Measurements from ENCODE around the gene ZRANB3.

Gene ZRANB3

GRCh38 chr2:135226961-135227360 lies 304.1 kb downstream of the ZRANB3 start:
- TF ChIP-seq TAF1 (IDR thresholded peaks at IDR 0.05; ENCODE audit: borderline replicate concordance, insufficient read depth, low read length) (no peak), FOXP2 (optimal IDR thresholded peaks at IDR 0.05; ENCODE audit: borderline replicate concordance, extremely low read depth, extremely low read length, insufficient read depth) (no peak), SIN3A (IDR thresholded peaks at IDR 0.05; ENCODE audit: borderline replicate concordance, insufficient read depth, low read length) (no peak), POLR2AphosphoS5 (IDR thresholded peaks at IDR 0.05; ENCODE audit: low read depth, low read length) (no peak)
- TF ChIP-seq, protein P1, sequence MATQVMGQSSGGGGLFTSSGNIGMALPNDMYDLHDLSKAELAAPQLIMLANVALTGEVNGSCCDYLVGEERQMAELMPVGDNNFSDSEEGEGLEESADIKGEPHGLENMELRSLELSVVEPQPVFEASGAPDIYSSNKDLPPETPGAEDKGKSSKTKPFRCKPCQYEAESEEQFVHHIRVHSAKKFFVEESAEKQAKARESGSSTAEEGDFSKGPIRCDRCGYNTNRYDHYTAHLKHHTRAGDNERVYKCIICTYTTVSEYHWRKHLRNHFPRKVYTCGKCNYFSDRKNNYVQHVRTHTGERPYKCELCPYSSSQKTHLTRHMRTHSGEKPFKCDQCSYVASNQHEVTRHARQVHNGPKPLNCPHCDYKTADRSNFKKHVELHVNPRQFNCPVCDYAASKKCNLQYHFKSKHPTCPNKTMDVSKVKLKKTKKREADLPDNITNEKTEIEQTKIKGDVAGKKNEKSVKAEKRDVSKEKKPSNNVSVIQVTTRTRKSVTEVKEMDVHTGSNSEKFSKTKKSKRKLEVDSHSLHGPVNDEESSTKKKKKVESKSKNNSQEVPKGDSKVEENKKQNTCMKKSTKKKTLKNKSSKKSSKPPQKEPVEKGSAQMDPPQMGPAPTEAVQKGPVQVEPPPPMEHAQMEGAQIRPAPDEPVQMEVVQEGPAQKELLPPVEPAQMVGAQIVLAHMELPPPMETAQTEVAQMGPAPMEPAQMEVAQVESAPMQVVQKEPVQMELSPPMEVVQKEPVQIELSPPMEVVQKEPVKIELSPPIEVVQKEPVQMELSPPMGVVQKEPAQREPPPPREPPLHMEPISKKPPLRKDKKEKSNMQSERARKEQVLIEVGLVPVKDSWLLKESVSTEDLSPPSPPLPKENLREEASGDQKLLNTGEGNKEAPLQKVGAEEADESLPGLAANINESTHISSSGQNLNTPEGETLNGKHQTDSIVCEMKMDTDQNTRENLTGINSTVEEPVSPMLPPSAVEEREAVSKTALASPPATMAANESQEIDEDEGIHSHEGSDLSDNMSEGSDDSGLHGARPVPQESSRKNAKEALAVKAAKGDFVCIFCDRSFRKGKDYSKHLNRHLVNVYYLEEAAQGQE (IDR thresholded peaks at IDR 0.05; ENCODE audit: insufficient read depth in 1 of 2, low read depth in 2 of 2, low read length in 2 of 2), result no peak

DNA sequence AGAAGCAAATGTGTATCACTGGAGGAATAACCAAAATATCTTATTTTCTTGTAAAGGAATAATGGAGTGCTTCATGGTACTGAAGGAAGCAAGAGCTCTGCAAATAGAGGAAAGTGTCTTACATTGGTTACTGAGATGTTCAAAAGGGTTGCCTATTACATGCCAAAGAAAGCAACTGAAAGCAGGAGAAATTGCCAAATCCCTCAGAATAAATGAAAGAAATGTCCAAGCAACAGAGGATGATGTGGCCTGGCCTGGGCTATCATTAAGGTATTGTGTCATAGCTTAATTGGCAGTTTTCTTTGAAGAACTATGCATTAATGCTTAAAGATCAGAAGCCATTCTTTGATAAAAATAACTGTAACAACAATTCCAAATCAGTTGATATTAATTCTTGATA lies 305.2 kb downstream of the ZRANB3 start:
- TF ChIP-seq, protein P1 (IDR thresholded peaks at IDR 0.05; ENCODE audit: insufficient read depth in 1 of 2, low read depth in 2 of 2, low read length in 2 of 2), result no peak
- TF ChIP-seq POLR2AphosphoS5 (IDR thresholded peaks at IDR 0.05; ENCODE audit: low read depth, low read length) (no peak), TAF1 (IDR thresholded peaks at IDR 0.05; ENCODE audit: borderline replicate concordance, insufficient read depth, low read length) (no peak), FOXP2 (optimal IDR thresholded peaks at IDR 0.05; ENCODE audit: borderline replicate concordance, extremely low read depth, extremely low read length, insufficient read depth) (no peak), SIN3A (IDR thresholded peaks at IDR 0.05; ENCODE audit: borderline replicate concordance, insufficient read depth, low read length) (no peak)

- TF ChIP-seq POLR2AphosphoS5 (IDR thresholded peaks at IDR 0.05; ENCODE audit: low read depth, low read length) (no peak), SIN3A (IDR thresholded peaks at IDR 0.05; ENCODE audit: borderline replicate concordance, insufficient read depth, low read length) (no peak), TAF1 (IDR thresholded peaks at IDR 0.05; ENCODE audit: borderline replicate concordance, insufficient read depth, low read length) (no peak), FOXP2 (optimal IDR thresholded peaks at IDR 0.05; ENCODE audit: borderline replicate concordance, extremely low read depth, extremely low read length, insufficient read depth) (no peak)
- TF ChIP-seq, protein P1 (IDR thresholded peaks at IDR 0.05; ENCODE audit: insufficient read depth in 1 of 2, low read depth in 2 of 2, low read length in 2 of 2), result no peak
These were observed 311.8 kb downstream of the ZRANB3 start for GRCh38 chr2:135219226-135219625.

GRCh38 chr2:135218426-135218825 lies 312.6 kb downstream of the ZRANB3 start:
- TF ChIP-seq, protein P1 (IDR thresholded peaks at IDR 0.05; ENCODE audit: insufficient read depth in 1 of 2, low read depth in 2 of 2, low read length in 2 of 2), result no peak
- no peak for TF ChIP-seq SIN3A (IDR thresholded peaks at IDR 0.05; ENCODE audit: borderline replicate concordance, insufficient read depth, low read length)
- no peak for TF ChIP-seq FOXP2 (optimal IDR thresholded peaks at IDR 0.05; ENCODE audit: borderline replicate concordance, extremely low read depth, extremely low read length, insufficient read depth)
- no peak for TF ChIP-seq TAF1 (IDR thresholded peaks at IDR 0.05; ENCODE audit: borderline replicate concordance, insufficient read depth, low read length)
- no peak for TF ChIP-seq POLR2AphosphoS5 (IDR thresholded peaks at IDR 0.05; ENCODE audit: low read depth, low read length)

GRCh38 chr2:135212757-135213156 lies 318.3 kb downstream of the ZRANB3 start:
- TF ChIP-seq TAF1 (IDR thresholded peaks at IDR 0.05; ENCODE audit: borderline replicate concordance, insufficient read depth, low read length) (no peak), POLR2AphosphoS5 (IDR thresholded peaks at IDR 0.05; ENCODE audit: low read depth, low read length) (no peak), FOXP2 (optimal IDR thresholded peaks at IDR 0.05; ENCODE audit: borderline replicate concordance, extremely low read depth, extremely low read length, insufficient read depth) (no peak), SIN3A (IDR thresholded peaks at IDR 0.05; ENCODE audit: borderline replicate concordance, insufficient read depth, low read length) (no peak)
- TF ChIP-seq, protein P1 (IDR thresholded peaks at IDR 0.05; ENCODE audit: insufficient read depth in 1 of 2, low read depth in 2 of 2, low read length in 2 of 2), result no peak

Data from PFSK-1 (cell line).